ENCODE measurements around the gene IDS. TPM values are rescaled to one million over a fixed set of nuclear protein-coding genes. Genes with fewer than 3 reads are reported as not detected.

Gene IDS
- total and polyA plus RNA-seq, 2 of the 8 experiments (the other 6 are each of a cell fraction or from before 2014, with no cell fraction given) = 19.9 to 20.7 TPM

DNA sequence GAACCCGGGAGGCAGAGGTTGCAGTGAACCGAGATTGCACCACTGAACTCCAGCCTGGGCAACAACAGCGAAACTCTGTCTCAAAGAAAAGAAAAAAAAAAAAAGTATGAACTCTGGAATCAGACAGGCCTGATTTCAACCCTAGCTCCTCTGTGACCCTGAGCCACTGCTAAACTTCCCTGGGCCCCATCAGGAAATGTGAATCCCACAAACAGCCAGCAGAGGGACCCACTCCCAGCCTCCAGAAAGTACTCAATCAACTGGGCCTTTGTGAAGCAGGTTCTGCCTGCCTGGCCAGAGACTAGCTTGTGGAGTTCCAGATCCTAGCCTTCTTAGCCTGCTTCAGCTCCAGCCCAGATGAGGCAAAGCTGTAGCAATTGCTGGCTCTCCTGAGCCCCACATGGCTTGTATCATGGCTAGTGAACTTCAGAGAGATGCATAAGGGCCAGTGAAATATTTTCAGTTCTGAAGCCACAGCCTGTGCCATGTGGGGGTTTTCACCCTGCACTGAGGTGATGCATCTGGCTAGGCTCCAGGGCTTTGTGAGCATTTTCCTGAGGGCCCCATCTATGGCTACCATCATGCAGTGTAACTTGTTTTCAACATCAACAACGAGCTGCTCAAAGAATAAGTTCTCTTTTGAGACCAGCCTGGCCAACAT, 7.2 kb upstream of the IDS start:
- Histone ChIP-seq H2BK5ac (ENCODE audit: low read depth, low read length) (no peak overlapping the region), H3K27me3 (replicated peaks in 1 of 4; ENCODE audit: control insufficient read depth in 3 of 4, extremely low read depth in 1 of 4, insufficient read depth in 3 of 4, low read length in 3 of 4) (no peaks in the 10 kb centered on the region), H2BK12ac (ENCODE audit: low read depth, low read length) (no peak overlapping the region), H2AFZ (ENCODE audit: low read length) (peak overlapping the region; percentile 88; the same call in 1 of the 2 replicates), H3K18ac (ENCODE audit: extremely low read depth, low read length) (no peak overlapping the region), H3K23ac (ENCODE audit: insufficient read length) (no peak overlapping the region), H3K4me3 (ENCODE audit: extremely low read depth in 1 of 4, insufficient read depth in 2 of 4, low read depth in 3 of 4, low read length in 4 of 4) (no peak overlapping the region), H4K20me1 (replicated peaks in 1 of 2; ENCODE audit: control insufficient read depth in 1 of 2, insufficient read depth in 2 of 2, low read length in 2 of 2) (no peaks in the 10 kb centered on the region), H3K4me2 (ENCODE audit: insufficient read depth in 1 of 2, low read depth in 2 of 2, low read length in 2 of 2) (no peak overlapping the region), H3K9ac (replicated peaks in 1 of 4; ENCODE audit: extremely low read depth in 1 of 4, low read depth in 3 of 4, low read length in 3 of 4) (no peak overlapping the region), H4K91ac (replicated peaks; ENCODE audit: insufficient read length, low read length) (no peak overlapping the region), H3K4ac (replicated peaks; ENCODE audit: insufficient read length, low read depth, low read length) (no peak overlapping the region), H3K79me2 (ENCODE audit: control insufficient read depth in 1 of 2, insufficient read depth in 2 of 2, low read length in 2 of 2) (no peaks in the 10 kb centered on the region), H2AK5ac (ENCODE audit: low read depth, low read length) (no peak overlapping the region), H4K5ac (ENCODE audit: insufficient read length, low read depth, low read length) (peak overlapping the region; percentile 40), H3K14ac (ENCODE audit: insufficient read length) (no peak overlapping the region), H3K9me3 (ENCODE audit: insufficient read depth in 2 of 2, low read depth in 1 of 2, low read length in 1 of 2) (no peaks in the 10 kb centered on the region), H3K23me2 (ENCODE audit: low read depth, low read length) (no peaks in the 10 kb centered on the region), H3K27ac (ENCODE audit: low read depth, low read length) (no peak overlapping the region; the same call in 1 of the 2 replicates), H4K8ac (ENCODE audit: extremely low read depth, insufficient read depth, low read length) (no peak overlapping the region), H2BK15ac (ENCODE audit: low read length) (no peak overlapping the region), H3K36me3 (ENCODE audit: control insufficient read depth in 2 of 4, insufficient read depth in 4 of 4, low read length in 3 of 4) (no peaks in the 10 kb centered on the region), H2BK20ac (ENCODE audit: low read length) (no peak overlapping the region), H3K79me1 (ENCODE audit: low read depth, low read length) (no peaks in the 10 kb centered on the region), H3K56ac (replicated peaks; ENCODE audit: insufficient read length, low read depth, low read length) (no peak overlapping the region), H3K4me1 (replicated peaks in 1 of 4; ENCODE audit: control insufficient read depth in 3 of 4, insufficient read depth in 4 of 4, low read length in 3 of 4) (peaks cover 0 to 3% (median 1%) of the 10 kb centered on the region in 4 experiments; a peak in 3 of 7 replicates), H2BK120ac (replicated peaks; ENCODE audit: low read depth, low read length) (no peak overlapping the region)
- ChIA-PET POLR2A (ENCODE audit: partially characterized antibody) (interaction anchor here (0.6 to 1.5 kb wide), 3 partner anchors 9 to 307 kb away, joined by 3 to 4 read pairs (median 3); no protein-coding TSS in a partner anchor), CTCF (ENCODE audit: partially characterized antibody) (interaction anchor here (0.6 to 2.7 kb wide), 11 partner anchors 10 to 1333 kb away, joined by 3 to 18 read pairs (median 5); no protein-coding TSS in a partner anchor)
- DNase-seq (ENCODE audit: low read depth in 1 of 2, low spot score in 2 of 2) = peak in 1 of 2 experiments; percentile 60
- 93% methylated on average over 4 of the region's 4 CpGs; no CpG with 5 or more reads in 1 of the 2 experiments for WGBS, 2 experiments (ENCODE audit: extremely low coverage in 1 of 2, insufficient coverage in 1 of 2, insufficient read length in 1 of 2, insufficient replicate concordance in 2 of 2, low coverage in 1 of 2, low lambda C conversion rate in 2 of 2, missing lambda C conversion rate in 1 of 2)
- peak; percentile 55 for FAIRE-seq
- peak; percentile 59 to 71 for TF ChIP-seq RAD21 (IDR thresholded peaks at IDR 0.05 in 1 of 2, conservative IDR thresholded peaks at IDR 0.05 in 1 of 2; ENCODE audit: low read depth in 2 of 2, low read length in 2 of 2)
- TF ChIP-seq, protein P1, sequence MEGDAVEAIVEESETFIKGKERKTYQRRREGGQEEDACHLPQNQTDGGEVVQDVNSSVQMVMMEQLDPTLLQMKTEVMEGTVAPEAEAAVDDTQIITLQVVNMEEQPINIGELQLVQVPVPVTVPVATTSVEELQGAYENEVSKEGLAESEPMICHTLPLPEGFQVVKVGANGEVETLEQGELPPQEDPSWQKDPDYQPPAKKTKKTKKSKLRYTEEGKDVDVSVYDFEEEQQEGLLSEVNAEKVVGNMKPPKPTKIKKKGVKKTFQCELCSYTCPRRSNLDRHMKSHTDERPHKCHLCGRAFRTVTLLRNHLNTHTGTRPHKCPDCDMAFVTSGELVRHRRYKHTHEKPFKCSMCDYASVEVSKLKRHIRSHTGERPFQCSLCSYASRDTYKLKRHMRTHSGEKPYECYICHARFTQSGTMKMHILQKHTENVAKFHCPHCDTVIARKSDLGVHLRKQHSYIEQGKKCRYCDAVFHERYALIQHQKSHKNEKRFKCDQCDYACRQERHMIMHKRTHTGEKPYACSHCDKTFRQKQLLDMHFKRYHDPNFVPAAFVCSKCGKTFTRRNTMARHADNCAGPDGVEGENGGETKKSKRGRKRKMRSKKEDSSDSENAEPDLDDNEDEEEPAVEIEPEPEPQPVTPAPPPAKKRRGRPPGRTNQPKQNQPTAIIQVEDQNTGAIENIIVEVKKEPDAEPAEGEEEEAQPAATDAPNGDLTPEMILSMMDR (IDR thresholded peaks at IDR 0.05; ENCODE audit: control extremely low read depth in 1 of 3, insufficient read depth in 1 of 3, low read depth in 1 of 3, low read length in 3 of 3) = peak; percentile 52 to 73 (median 67)
- no peak for TF ChIP-seq EGR1 (IDR thresholded peaks at IDR 0.05; ENCODE audit: borderline replicate concordance, low read depth, low read length)
- TF ChIP-seq PHF8 (conservative IDR thresholded peaks at IDR 0.05; ENCODE audit: low read depth, low read length) = no peak
- no peak for TF ChIP-seq SRF (IDR thresholded peaks at IDR 0.05; ENCODE audit: low read depth, low read length)

Data from H1 (cell line).